ENCODE data around the gene SWI5.

- TF ChIP-seq CTCF (IDR thresholded peaks at IDR 0.05; ENCODE audit: insufficient read depth, low read length, poor library complexity, severe bottlenecking) (no peak), EZH2phosphoT487 (conservative IDR thresholded peaks at IDR 0.05; ENCODE audit: low read length) (no peak)
Measured at GRCh38 chr9:128335914-128336313, 59.8 kb downstream of the SWI5 start.
